ENCODE measurements around the gene SERPINE1.

The SERPINE1 gene

DNA sequence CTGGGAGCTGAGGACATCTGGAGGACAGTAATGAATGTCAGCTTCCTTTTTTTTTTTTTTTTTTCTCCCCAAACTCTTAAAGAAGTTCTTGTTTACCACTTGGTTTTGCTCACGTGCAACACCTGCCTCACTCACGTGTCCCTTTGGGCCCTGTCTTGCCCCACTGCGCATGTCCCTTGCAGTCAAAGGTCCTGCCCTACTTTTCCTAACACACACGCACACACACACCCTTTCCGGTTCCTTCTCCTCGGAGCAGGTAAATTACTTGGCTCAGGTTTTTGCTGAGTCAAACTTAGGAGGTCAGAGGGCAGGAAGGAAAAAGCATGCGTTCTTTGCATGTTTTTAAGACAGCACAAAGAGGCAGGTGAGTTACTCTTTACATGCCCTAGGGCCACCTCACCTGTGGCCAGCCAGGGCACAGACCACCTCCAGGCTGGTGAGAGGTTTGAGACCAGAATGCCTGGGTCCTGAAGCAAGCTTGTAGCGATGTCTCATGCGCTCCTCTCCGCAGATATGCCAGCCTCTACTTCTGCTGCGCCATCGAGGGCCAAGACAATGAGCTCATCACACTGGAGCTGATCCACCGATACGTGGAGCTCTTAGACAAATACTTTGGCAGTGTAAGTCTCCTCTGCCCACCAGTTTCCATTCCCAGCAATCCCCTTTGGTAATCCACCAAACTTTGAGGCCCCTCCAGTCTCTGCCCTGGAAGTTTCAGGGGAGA is 30.1 kb downstream of the SERPINE1 start:
- no peak for DNase-seq (ENCODE audit: low spot score)

DNA sequence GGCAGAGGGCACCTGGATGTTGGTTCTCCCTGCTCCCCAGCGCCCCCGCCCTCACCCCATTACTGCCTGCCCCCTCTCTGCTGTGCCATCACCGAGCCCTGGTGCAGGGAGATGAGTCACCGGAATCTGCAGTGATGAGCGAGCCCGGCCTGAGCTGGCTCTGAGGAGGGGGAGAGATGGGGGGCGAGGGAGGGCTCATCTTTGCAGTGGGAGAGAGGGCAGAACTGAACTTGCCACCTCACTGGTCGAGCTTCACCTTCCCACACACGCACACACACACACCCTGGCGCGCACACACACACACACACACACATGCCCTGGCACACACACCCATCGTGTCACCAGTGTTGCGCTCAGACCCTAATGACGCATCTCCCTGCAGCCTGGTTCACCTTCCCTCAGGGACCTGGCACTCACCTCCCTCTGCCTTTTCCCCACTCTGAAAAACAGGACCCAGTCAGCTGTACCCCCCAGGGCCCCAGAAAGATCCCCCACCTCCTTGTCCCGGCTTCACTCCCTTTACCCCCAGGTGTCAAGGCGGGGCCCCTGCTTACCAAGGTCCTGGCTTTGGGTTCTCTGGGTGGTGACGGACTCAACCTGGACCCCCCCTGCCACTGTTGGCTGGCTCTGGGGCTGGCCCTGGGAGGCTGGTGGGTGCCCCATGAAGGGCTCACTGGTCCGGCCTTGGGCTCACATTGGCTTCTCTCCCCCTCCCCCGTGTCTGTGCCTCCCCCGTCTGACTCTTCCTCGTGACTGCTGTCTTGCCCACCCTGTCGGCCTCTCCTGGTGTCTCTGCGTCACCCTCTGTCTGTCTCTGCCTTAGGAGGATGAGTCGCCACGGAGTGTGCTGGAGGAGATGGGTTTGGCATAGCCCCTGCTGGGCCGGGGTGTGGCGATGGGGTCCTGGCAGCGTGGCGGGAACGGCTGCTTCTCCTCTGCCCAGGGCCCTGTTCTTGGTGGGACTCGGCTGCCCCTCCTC is 33.1 kb downstream of the SERPINE1 start:
- no peak for DNase-seq (ENCODE audit: low spot score)

DNA sequence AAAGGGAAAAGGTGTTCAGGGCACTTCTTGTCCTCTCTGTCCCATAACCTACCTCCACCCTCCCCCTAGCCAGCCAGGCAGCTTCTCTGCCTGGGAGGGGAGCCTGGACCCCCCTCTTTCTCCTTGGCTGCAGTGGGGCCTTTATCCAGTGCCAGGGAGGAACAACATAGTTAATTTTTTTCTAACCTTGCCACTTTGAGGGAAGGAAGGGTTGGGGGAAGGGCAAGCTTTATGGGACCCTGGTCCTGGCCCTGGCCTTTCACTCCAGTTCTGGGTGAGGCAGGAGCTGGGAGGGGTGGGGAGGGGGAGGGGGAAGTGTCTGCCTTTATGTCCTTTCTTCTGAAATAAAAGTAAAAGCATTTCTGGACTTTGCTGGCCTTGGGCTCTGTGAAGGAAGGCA is 34.0 kb downstream of the SERPINE1 start:
- DNase-seq (ENCODE audit: low spot score), result no peak

DNA sequence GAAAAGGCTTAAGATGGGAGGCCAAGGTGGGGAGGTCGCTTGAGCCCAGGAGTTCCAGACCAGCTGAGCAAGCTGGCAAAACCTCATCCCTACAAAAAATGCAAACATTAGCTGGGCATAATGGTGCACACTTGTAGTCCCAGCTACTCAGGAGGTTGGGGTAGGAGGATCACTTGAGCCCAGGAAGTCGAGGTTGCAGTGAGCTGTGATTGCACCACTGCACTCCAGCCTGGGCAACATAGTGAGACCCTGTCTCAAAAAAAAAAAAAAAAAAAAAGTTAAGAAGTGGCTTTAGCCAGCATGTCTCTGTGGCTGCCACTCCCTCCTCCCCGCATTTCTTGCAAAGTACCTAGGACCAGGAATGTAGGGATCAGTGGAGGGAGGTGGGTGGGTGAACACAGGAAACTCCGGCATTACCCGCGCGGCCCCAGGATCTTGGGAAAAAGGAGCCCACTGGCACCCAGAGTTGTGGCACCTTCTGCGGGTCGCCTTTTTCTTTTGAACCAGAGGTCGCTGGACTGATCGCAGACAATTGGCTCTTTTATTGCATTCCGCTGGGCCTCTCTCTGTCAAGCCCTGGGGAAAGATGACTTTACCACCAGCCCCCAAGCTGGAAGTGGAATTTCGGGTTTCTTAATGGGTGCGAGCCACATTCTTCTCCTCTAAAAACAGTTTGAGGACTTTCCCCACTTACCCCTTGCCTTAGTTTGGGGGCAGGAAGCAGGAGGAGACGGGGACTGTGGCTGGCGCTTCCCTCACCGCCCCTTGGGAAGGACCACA is 35.0 kb downstream of the SERPINE1 start:
- DNase-seq (ENCODE audit: low spot score), result no peak

DNA sequence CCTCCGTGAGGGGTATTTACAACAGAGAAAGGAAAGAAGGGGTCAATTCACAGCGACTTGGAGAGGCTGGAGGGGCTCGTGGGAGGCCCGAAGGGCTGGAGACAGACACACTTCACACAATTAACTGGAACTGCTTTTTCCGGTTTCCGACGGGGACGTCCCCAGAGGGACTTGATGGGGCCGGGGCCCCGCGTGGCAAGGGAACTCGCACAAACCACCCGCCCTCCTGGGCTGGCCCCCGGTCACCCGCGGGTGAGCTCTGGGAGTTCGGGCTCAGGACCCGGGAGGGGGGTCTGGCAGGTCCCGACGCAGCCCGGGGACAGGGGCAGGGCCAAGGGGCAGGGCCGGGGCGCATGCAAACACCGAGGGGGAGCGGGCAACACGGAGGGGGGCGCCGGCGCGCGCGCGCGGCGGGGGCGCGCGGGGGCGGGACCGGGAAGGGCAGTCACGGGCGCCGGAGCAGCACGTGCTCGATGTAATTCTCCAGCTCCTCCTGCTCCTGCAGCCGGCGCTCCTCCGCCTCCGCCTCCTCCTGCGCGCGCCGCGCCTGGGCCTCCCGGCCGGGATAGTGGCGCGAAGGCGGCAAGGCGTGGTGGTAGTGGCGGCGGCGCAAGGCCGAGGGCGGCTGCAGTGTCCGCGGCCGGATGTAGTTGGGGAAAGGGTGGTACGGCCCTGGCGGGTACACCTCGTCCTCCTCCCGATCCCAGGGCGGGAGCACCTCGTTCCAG is 35.8 kb downstream of the SERPINE1 start:
- DNase-seq (ENCODE audit: low spot score), result no peak

DNA sequence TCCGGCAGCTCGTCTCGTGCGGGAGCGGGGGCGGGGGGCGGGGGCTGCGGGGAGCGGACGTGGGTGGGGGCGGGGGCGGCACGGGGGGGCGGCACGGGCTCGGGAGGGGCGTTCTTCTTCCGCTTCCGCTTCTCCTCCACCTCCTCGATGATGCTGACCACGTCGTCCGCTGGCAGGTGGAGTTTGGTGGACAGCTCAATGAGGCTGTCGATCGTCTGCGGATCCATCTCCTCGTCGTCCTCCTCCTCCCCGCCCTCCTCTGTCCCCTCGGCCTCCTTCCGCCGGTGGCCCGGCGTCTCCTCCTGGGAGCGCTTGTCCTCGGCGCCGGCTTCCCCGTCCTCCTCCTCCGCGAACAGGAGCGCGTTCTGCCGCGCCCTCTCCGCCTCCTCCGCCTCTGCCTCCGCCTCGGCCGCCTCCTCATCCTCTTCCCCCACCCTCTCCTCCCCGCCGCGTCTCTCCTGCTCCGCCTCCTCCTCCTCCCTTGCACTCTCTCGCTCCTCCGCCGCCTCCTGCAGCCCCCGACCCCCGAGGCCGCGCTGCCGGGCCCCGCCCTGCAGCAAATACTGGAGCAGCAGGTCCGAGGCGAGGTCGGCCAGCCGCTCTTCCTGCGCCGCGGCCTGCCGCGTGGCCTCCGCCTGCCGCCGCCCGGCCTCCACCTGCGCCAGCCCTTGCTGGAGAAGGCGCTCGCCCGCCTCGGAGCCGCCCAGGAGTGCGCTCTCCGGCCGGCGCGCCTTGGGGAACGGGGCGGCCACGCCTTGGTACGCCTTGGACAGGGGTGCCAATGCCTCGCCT is 36.6 kb downstream of the SERPINE1 start:
- DNase-seq (ENCODE audit: low spot score), result no peak

DNA sequence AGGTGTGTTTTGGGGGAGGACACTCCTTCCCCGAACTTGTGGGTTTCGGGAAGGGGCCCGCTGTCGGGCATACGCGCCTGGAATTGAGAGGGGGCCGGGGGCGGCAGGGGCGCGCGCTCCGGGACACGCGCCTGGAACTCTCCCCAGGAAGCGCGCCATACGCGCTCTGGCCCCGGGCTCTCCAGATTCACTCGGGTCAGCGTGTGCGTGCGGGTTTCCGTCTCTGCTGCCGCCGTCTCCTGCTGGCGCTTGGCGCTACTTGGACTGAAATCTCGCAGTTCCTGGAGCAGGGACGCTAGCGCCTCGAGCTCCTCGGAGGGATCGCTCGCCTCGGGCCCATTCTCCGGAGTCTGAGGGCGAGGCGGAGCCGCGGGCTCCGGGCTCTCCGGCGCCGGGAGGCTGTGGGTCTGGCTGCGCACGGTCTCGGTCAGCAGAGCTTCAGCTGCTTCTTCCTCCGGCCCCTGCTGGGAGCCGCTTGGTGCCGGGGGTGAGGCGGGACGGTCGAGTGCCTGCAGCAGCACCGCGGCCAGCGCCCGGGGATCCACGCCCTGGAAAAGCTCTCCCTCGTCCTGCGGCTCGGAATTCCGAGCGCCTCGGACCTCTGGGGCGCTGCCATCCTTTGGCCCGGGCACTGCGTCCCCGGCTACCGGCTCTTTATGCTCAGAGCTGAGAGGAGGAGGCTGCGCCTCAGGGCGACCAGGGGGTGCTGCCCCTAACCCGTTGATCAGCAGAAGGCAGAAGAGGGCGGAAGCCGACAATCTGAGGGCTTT is 37.4 kb downstream of the SERPINE1 start:
- no peak for DNase-seq (ENCODE audit: low spot score)

DNA sequence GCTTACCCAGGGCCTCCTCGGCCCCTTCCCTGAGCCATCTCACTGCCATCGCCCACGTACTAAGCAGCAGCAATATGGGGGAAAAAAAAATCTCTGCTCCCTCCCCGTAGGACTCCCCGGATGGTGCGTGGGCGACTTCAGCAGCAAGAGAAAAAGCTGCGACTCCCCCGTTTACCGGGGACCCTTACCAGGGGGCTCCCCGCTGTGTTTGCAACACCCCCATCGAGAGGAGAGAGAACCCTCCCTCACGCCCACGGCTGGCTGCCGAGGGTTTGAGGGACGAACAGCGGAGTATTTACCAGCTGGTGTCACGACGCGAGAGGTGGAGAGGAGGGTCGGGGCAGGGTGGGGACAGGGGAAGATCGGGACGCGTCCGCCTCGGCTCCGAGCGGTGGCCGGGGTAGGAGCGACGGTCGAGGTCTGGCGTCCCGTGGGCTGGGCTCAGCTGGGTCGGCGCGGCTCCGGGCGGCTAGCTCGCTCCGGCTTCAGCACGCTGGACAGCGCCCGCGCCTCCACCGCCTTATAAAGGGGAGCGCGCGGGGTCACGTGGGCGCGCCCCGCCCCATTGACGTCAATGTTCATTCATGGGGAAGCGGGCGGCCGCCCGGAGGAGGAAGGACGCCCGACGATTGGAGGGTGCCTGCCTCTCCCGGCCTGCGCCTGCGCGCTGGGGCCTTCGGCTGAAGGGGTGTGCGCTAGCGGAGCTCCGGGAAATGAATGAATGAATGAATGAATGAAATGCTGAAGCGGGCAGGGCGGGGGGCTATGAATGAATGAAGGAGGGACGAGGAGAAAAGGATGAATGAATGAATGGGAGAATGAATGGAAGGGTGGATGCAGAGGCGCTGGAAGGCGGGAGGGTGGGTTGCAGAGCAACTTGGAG is 38.4 kb downstream of the SERPINE1 start, which contains the start of gene VGF:
Gene VGF, minus strand, starts transcription at position 495 of the 883 bp plus-strand sequence. CDS start 726 bp downstream, outside the sequence.
- DNase-seq (ENCODE audit: low spot score), result peak; percentile 87

DNA sequence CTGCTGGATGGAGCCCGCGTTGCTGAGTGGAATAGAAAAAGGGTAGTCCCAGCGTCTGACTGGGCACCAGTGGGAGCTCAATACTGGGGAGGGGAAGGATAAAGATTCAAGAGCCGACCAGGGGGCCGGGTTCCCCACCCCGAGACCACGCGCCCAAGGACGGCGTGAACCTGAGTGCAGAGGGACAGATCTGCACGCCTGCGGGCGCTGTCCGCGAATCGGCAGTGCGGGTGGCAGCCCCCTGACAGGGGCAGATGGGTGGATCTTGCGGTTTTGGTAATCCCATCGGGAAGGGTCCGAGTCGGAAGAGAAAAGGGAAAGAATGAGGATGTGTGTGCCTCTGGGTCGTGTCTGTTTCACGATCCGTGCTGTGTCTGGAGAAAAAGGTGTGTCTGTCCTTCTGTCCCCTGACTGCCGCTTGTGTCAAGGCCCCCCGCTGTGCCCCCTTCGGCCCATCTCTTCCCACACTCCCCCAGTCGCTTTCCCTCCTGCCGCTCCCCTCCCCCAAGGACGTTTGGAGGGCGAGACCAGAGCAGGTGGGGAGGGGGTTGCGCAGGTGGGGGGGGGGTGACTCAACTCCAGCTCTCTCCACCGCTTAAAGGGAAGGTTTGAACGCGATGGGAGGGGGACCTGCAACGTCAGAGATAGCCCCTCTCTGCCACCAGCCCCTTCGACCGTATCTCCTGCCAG is 39.2 kb downstream of the SERPINE1 start:
- no peak for DNase-seq (ENCODE audit: low spot score)

DNA sequence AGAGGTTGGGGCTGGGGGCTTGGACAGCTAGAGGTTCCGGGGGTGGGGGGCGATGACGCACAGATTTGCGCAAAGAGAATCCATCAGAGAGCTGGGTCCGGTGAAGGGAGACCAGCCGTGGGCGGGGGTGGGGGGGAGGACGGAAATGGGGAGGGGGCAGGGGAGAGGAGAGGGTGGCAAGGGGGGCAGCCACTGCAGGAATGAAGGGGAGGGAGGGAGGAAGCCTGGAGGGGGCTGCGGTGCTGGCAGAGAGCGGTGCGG is 39.7 kb downstream of the SERPINE1 start:
- no peak for DNase-seq (ENCODE audit: low spot score)

DNA sequence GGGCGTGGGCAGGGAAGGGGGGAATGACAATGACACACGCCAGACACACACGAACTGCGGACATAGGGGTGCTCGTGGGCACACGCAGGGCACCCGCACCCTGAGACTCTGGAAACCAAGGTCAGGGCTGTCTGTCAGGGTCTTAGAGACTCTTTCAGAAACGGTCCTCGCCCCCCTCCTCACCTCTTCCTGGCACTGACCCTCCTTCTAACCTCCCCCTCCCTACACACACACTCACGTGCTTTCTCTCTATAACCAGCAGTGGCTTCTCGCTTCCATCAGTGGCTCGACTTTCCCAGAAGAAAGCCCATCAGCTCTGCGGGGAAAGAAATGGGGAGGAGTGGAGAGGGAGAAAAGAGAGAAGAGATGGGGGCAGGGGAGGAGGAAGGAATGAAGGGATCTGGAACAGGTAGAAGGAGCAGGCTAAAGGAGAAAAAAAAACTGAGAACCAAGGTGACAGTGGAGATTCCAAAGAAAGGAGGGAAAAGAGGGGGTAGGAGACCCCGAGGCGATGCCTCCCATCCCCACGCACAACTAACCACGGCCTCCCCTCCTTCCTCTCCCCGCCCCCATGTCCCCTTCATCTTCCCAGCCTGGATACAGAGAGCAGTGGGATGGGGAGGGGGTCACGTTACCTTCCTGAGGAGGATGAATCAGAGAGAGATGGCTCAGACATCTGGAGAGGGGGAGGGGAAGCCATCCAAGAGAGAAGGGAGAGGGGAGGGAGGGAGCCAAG is 40.2 kb downstream of the SERPINE1 start:
- no peak for DNase-seq (ENCODE audit: low spot score)

DNA sequence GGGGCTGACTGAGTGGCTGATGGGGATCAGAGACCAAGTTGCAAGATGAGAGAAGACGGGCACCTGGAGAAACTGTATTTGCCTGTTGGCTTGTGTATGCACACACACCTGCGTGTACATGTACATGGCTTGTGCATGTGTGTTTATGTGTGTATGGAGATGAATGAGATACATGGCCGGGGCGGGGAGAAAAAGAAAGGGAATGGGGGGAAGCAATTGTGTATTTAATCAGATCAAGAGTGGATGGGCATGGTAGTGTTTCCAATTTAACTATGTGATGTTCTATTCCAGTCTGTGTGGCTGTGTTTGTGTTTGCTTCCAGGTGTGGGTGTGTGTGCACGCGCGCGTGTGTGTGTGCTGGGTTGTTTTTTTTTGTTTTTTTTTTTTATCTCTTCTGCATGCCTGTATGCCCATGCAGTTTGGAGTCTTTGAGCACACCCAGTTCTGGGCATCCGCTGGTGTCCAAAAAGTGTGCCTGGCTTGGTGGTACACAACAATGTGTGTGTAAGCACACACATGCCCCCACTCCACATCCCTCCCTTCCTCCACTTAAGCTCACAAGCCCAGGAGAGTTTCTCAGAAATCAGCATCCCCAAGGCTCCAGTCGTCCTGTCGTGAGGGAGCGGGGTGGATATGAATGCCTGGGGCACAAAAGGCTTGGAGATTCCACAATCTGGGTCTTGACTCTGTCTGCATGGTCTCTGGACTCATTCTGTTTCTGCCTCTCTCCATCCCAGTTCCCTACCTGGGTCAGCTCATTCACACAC is 40.9 kb downstream of the SERPINE1 start:
- DNase-seq (ENCODE audit: low spot score), result no peak

DNA sequence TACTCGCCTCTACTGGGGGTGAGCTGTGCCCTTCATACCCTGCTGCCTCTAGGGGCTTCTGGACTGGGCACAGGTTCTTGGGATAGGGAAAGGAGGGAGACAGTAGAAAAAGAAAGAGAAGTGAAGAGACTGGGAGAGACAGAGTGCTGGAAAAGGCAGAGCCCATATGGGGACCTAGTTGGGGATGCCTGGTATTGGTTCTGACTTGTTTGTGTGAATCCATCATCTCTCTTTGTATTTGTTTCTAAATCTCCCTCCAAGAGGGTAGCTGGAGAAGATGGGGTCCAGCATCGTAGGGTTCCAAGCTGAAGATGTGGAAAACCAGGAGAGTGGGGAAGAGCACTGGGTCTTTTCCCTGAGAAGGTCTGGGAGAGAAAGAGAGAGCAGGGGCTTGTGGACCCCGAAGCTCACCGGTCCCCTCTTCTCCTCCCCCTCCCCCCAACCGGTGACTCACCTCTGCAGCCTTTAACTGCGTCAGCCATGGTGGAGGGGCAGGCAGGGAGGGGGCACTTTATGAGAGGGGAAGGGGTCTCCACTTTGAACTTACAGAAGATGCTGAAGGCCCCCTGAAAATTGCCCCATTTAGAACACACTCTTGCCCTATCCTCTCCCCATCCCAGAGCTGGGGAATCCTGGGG is 41.6 kb downstream of the SERPINE1 start:
- DNase-seq (ENCODE audit: low spot score), result no peak

DNA sequence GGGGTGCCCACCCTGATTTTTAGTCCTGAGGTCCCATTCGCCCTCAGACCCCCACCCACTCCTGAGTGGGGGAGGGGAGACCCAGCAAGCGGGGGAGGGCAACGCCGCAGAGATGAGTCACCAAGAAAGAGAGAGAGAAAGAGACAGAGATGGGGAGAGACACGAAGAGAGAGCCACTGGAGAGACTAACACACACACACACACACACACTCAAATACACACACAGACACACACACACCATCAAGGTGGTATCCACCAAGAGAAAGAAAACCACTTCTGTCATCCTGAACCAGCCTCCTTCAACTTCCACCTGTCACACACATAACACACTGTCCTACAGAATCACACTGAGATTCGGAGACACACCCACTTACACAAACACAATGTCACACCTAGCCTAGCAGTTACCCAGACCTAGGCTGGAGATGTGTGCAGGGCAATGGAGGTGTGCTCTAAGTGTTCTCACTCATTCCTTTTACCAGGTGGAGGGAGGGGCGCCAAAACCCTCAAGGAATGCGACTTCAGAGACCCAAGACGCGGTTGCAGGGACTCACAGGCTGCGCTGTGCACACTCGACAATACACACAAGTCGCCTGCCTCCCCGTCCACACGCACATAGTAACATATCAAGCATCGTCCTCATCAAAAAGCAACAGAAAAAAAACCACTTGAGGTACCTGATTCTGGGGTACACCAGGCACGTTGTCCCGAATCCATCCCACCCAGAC is 42.4 kb downstream of the SERPINE1 start:
- DNase-seq (ENCODE audit: low spot score), result no peak

DNA sequence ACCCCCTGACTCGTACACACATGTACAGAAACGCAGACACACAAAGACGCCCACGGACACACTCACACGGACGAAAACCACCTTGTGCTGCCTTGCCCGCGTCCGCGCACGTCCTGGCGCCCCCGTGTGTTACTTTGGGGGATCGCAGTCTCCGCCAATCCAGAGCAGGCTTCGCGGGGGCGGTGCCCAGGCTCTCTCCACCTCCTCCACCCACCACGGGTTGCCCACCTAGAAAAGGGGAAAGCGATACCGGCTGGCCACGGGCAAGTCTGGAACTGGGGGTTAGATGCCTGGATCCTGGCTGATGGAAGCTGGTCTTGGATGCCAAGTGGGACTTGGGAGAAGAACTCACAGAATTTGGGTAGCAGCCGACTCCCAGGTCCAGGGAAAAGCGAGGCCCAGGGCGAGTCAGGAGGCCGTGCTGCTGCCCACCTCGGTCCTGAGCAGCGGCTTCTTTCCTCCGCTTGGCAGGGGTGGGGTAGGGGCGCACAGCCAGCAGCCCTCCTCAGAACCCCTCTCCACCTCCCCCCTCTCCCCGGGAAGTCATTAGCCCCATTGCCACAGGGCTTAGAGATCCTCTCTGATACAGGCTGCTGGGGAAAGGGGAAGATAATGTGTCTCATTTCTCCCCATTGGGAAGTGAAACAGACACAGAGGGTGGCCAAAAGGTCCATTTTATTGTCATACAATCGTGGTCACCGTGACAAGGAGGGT is 43.1 kb downstream of the SERPINE1 start:
- no peak for DNase-seq (ENCODE audit: low spot score)
